HL-60 (cell line): ENCODE measurements around the gene KIAA1217.

Source experiments
- DNase-seq, 2 experiments: peaks; one replicate each; pipeline ENCODE4 v3.0.0-alpha.2; 2010 to 2020; ENCODE audit warnings: low read depth in 1 of 2, low spot score in 1 of 2
- H3K27ac ChIP-seq: fragments of 250-450 bp; sonication (Bioruptor Pico); replicated peaks from 2 replicates; pipeline ENCODE4 v1.5.1; 2020; ENCODE audit warnings: mild to moderate bottlenecking, moderate library complexity
- H3K27me3 ChIP-seq: fragments of 250-450 bp; sonication (Bioruptor Pico); 2 replicates; pipeline ENCODE4 v1.5.1; 2021; ENCODE audit warnings: mild to moderate bottlenecking, moderate library complexity; ENCODE audit not compliant: insufficient read depth, poor library complexity, severe bottlenecking
- H3K4me3 ChIP-seq: replicated peaks from 2 replicates; pipeline ENCODE4 v1.5.1; 2011; ENCODE audit warnings: mild to moderate bottlenecking, control low read depth, low read length; ENCODE audit not compliant: insufficient read depth
- GABPA ChIP-seq: IDR thresholded peaks from 2 replicates; pipeline ENCODE4 v1.6.1; 2012; ENCODE audit warnings: low read depth
- POLR2AphosphoS5 ChIP-seq: IDR thresholded peaks from 2 replicates; pipeline ENCODE4 v1.6.1; 2012; ENCODE audit warnings: low read depth
- SPI1 ChIP-seq: IDR thresholded peaks from 2 replicates; pipeline ENCODE4 v1.6.1; 2012; ENCODE audit warnings: low read depth, mild to moderate bottlenecking, borderline replicate concordance
- TF ChIP-seq, protein P1 (sequence below): IDR thresholded peaks from 2 replicates; pipeline ENCODE4 v1.6.1; 2012; ENCODE audit warnings: low read depth; ENCODE audit not compliant: insufficient replicate concordance
- TF ChIP-seq, protein P2 (sequence below): IDR thresholded peaks from one replicate; pipeline ENCODE4 v1.5.1; 2011; ENCODE audit warnings: low read length, control low read depth, inconsistent platforms; ENCODE audit not compliant: insufficient read depth

KIAA1217 gene

DNA sequence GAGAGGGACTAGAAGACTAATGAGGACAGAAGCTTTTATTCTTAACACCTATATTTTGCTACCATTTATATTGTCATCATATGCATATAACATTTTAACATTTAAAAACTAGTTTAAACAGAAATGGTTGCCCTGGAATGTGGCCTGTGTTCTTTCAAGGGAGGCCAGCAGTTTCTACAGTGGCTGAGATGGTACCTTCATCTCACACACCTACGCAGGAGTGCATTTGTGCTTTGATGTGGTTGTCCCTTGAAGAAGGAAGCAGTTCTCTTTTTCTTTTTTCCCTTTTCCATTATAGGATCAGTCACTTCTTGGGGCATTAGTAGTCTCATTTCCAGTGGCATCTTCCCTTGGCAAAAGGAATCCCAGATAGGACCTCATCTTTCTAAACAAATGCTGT lies 38.9 kb downstream of the KIAA1217 start:
- DNase-seq = no peak
- Histone ChIP-seq H3K27ac (no peak overlapping the region), H3K27me3 (no peaks in the 10 kb centered on the region), H3K4me3 (no peak overlapping the region)
- TF ChIP-seq, protein P1, sequence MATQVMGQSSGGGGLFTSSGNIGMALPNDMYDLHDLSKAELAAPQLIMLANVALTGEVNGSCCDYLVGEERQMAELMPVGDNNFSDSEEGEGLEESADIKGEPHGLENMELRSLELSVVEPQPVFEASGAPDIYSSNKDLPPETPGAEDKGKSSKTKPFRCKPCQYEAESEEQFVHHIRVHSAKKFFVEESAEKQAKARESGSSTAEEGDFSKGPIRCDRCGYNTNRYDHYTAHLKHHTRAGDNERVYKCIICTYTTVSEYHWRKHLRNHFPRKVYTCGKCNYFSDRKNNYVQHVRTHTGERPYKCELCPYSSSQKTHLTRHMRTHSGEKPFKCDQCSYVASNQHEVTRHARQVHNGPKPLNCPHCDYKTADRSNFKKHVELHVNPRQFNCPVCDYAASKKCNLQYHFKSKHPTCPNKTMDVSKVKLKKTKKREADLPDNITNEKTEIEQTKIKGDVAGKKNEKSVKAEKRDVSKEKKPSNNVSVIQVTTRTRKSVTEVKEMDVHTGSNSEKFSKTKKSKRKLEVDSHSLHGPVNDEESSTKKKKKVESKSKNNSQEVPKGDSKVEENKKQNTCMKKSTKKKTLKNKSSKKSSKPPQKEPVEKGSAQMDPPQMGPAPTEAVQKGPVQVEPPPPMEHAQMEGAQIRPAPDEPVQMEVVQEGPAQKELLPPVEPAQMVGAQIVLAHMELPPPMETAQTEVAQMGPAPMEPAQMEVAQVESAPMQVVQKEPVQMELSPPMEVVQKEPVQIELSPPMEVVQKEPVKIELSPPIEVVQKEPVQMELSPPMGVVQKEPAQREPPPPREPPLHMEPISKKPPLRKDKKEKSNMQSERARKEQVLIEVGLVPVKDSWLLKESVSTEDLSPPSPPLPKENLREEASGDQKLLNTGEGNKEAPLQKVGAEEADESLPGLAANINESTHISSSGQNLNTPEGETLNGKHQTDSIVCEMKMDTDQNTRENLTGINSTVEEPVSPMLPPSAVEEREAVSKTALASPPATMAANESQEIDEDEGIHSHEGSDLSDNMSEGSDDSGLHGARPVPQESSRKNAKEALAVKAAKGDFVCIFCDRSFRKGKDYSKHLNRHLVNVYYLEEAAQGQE = no peak
- TF ChIP-seq, protein P2, sequence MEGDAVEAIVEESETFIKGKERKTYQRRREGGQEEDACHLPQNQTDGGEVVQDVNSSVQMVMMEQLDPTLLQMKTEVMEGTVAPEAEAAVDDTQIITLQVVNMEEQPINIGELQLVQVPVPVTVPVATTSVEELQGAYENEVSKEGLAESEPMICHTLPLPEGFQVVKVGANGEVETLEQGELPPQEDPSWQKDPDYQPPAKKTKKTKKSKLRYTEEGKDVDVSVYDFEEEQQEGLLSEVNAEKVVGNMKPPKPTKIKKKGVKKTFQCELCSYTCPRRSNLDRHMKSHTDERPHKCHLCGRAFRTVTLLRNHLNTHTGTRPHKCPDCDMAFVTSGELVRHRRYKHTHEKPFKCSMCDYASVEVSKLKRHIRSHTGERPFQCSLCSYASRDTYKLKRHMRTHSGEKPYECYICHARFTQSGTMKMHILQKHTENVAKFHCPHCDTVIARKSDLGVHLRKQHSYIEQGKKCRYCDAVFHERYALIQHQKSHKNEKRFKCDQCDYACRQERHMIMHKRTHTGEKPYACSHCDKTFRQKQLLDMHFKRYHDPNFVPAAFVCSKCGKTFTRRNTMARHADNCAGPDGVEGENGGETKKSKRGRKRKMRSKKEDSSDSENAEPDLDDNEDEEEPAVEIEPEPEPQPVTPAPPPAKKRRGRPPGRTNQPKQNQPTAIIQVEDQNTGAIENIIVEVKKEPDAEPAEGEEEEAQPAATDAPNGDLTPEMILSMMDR = no peak
- TF ChIP-seq SPI1 = no peak
- no peak for TF ChIP-seq POLR2AphosphoS5
- no peak for TF ChIP-seq GABPA

GRCh38 chr10:24249829-24250415 lies 41.0 kb downstream of the KIAA1217 start:
- TF ChIP-seq GABPA (no peak), SPI1 (no peak), POLR2AphosphoS5 (no peak)
- TF ChIP-seq, protein P1 = no peak
- TF ChIP-seq, protein P2 = no peak
- Histone ChIP-seq H3K27ac (no peak overlapping the region), H3K4me3 (no peak overlapping the region), H3K27me3 (no peaks in the 10 kb centered on the region)
- DNase-seq = no peak

DNA sequence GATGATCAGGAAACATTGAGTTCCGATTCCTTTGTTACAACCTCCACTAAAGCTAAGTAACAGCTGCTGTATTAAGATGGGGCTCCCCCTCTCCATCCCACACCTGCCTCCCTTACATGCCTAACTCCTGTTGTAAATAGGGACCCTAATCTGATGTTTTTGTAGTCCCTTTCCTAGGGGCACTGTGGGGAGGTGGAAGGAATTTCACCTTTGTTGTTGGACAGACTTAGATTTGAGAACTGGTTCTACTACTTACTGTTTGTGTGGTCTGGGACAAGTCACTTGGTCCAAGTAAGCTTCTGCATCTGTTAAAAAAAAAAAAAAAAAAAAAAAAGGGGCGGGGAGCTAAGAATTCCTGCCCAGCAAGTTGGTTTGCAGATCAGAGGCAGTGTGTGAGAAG lies 42.6 kb downstream of the KIAA1217 start:
- Histone ChIP-seq H3K4me3 (no peak overlapping the region), H3K27me3 (no peaks in the 10 kb centered on the region), H3K27ac (no peak overlapping the region)
- no peak for TF ChIP-seq SPI1
- DNase-seq = no peak

DNA sequence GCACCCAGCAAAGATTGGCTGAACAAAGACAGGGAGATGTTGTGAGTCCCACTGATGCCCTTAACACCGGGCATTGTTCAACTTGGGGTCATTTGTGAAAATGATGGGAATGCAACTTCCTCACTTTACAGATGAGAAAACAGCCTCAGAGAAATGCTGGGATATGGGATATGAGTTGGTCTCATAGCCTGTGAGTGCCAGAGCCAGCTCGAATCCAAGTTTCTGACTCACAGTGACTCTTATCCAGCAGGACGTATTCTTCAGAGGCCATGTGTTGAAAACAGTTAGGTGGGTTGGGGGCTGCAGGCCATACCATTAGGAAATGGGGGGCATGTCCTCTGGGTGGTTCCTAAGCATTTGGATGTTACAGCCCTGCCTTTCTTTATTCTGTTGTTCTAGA lies 45.2 kb downstream of the KIAA1217 start:
- no peak for DNase-seq
- TF ChIP-seq, protein P2 = no peak
- TF ChIP-seq POLR2AphosphoS5 (no peak), GABPA (no peak), SPI1 (no peak)
- TF ChIP-seq, protein P1 = no peak
- no peak overlapping the region for H3K4me3 ChIP-seq
- H3K27ac ChIP-seq = no peak overlapping the region
- H3K27me3 ChIP-seq = no peaks in the 10 kb centered on the region
